ENCODE data around the gene NAV2. TPM values are rescaled to one million over a fixed set of nuclear protein-coding genes. Genes with fewer than 3 reads are reported as not detected.

The NAV2 gene
- total RNA-seq, 1 experiment from 2014 or later = 46.3 TPM

DNA sequence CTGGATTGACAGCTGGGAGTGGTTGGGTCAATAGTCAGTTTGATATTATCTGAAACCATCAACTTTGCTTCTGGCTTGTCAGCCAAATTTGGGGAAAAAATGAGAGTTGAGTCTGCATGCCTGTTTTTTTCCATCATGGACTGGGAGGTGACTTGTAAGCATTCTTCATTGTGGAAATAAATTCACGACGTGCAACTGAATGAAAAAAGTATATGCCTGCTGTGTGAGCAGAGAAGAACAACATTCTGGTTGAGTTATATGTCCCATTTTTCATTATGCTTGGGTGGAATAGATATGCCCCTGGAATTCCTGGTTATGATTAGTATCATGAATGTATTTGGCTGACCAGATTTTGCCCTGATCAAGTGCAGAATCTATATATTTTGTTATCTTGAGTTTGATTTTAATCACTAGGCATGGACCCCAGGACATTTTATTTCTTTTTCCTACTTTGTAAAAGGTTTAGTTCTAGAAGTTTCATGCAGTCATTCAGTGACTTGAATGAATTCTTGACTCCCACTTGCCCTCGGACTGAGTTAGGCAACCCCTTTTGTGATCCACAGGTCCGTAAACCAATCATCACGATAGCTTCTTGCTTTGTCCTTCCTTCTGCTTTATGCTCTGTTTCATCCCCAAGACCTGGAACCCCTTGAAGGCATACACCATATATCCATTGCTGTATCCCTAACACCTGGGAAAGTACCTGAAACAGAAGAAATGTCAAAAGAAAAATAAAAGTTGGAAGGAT is 205.8 kb downstream of the NAV2 start:
- Histone ChIP-seq H4K91ac (ENCODE audit: insufficient read length, low read depth, low read length) (no peak overlapping the region), H2AK5ac (ENCODE audit: insufficient read length, low read length) (no peak overlapping the region), H3K4me2 (ENCODE audit: insufficient read depth, insufficient read length, low read length) (no peak overlapping the region), H3K18ac (ENCODE audit: insufficient read length, low read depth, low read length) (no peak overlapping the region), H3K27ac (ENCODE audit: insufficient read length, low read depth, low read length) (no peak overlapping the region), H3K23me2 (ENCODE audit: insufficient read length, low read depth, low read length, poor library complexity, severe bottlenecking) (no peaks in the 10 kb centered on the region), H4K8ac (replicated peaks; ENCODE audit: insufficient read length, low read depth, low read length) (no peak overlapping the region), H2BK20ac (ENCODE audit: low read depth, low read length, poor library complexity, severe bottlenecking) (no peak overlapping the region), H3K56ac (ENCODE audit: insufficient read length, low read depth, low read length) (no peak overlapping the region), H4K20me1 (ENCODE audit: control insufficient read depth, insufficient read depth, insufficient read length) (no peaks in the 10 kb centered on the region), H2BK120ac (ENCODE audit: low read depth, low read length, poor library complexity, severe bottlenecking) (no peak overlapping the region), H3K9me3 (ENCODE audit: control insufficient read depth, low read depth, low read length) (no peaks in the 10 kb centered on the region), H2BK15ac (ENCODE audit: low read depth, low read length) (no peak overlapping the region), H4K5ac (ENCODE audit: insufficient read length, low read depth, low read length) (no peak overlapping the region), H3K27me3 (ENCODE audit: insufficient read depth, low read length) (no peaks in the 10 kb centered on the region; the same call in 1 of the 2 replicates), H3K9ac (ENCODE audit: extremely low read depth, insufficient read length, low read length) (no peak overlapping the region), H3T11ph (ENCODE audit: low read length) (no peak overlapping the region), H3K79me1 (ENCODE audit: insufficient read depth, low read depth, low read length, poor library complexity, severe bottlenecking) (no peaks in the 10 kb centered on the region), H3K14ac (ENCODE audit: insufficient read depth, low read length) (no peak overlapping the region), H2BK12ac (ENCODE audit: insufficient read length, low read depth, low read length) (no peak overlapping the region), H2AFZ (ENCODE audit: low read length) (no peak overlapping the region), H3K23ac (ENCODE audit: insufficient read length, low read depth, low read length) (no peak overlapping the region), H3K79me2 (ENCODE audit: insufficient read depth, low read length) (no peaks in the 10 kb centered on the region), H3K4ac (ENCODE audit: low read depth, low read length) (no peak overlapping the region), H2BK5ac (ENCODE audit: insufficient read length, low read length) (no peak overlapping the region), H3K4me1 (ENCODE audit: insufficient read depth, low read length) (peaks cover 6% of the 10 kb centered on the region)
- Mint-ChIP-seq H3K4me3 (no peak overlapping the region), H3K4me1 (peaks cover 15 to 16% of the 10 kb centered on the region in 2 experiments), H3K36me3 (ENCODE audit: insufficient read depth in 1 of 3, low read depth in 3 of 3) (peaks cover 18 to 39% (median 30%) of the 10 kb centered on the region in 3 experiments), H3K27ac (no peak overlapping the region), H3K27me3 (ENCODE audit: low read depth) (no peaks in the 10 kb centered on the region), H3K9me3 (no peaks in the 10 kb centered on the region)
- no CpG with 5 or more reads among the region's 5 CpGs for WGBS (ENCODE audit: extremely low coverage, insufficient read length, low lambda C conversion rate)
- TF ChIP-seq, protein P1, sequence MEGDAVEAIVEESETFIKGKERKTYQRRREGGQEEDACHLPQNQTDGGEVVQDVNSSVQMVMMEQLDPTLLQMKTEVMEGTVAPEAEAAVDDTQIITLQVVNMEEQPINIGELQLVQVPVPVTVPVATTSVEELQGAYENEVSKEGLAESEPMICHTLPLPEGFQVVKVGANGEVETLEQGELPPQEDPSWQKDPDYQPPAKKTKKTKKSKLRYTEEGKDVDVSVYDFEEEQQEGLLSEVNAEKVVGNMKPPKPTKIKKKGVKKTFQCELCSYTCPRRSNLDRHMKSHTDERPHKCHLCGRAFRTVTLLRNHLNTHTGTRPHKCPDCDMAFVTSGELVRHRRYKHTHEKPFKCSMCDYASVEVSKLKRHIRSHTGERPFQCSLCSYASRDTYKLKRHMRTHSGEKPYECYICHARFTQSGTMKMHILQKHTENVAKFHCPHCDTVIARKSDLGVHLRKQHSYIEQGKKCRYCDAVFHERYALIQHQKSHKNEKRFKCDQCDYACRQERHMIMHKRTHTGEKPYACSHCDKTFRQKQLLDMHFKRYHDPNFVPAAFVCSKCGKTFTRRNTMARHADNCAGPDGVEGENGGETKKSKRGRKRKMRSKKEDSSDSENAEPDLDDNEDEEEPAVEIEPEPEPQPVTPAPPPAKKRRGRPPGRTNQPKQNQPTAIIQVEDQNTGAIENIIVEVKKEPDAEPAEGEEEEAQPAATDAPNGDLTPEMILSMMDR (conservative IDR thresholded peaks at IDR 0.05) = no peak
- DNase-seq = no peak
